ENCODE data around the gene SRXN1.

Gene SRXN1

DNA sequence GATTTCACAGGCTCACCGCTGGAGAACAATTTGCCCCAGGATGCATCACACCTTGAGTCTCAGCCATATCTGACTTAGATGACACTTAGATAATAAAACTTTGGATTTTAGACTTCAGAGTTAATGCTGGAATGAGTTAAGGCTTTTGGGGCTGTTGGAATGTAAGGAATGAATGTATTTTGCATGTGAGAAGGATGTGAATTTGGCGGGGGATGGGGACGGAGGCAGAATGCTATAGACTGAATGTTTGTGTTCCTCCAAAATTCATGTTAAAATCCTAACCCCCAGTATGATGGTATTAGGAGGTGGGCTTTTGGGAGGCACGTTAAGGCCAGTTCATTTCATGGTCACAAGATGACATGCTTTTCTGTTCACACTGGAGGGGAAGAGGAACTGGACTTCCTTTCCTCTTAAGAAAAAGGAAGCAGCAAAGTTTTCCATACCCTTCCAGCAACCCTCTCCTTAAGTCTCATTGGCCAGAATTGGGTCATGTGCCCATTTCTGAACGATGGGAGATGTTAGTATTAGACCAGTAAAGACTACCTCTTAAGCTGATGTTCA lies 5.8 kb upstream of the SRXN1 start:
- TF ChIP-seq, protein P1, sequence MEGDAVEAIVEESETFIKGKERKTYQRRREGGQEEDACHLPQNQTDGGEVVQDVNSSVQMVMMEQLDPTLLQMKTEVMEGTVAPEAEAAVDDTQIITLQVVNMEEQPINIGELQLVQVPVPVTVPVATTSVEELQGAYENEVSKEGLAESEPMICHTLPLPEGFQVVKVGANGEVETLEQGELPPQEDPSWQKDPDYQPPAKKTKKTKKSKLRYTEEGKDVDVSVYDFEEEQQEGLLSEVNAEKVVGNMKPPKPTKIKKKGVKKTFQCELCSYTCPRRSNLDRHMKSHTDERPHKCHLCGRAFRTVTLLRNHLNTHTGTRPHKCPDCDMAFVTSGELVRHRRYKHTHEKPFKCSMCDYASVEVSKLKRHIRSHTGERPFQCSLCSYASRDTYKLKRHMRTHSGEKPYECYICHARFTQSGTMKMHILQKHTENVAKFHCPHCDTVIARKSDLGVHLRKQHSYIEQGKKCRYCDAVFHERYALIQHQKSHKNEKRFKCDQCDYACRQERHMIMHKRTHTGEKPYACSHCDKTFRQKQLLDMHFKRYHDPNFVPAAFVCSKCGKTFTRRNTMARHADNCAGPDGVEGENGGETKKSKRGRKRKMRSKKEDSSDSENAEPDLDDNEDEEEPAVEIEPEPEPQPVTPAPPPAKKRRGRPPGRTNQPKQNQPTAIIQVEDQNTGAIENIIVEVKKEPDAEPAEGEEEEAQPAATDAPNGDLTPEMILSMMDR (IDR thresholded peaks at IDR 0.05): no peak

GRCh38 chr20:658202-658601 lies 5.2 kb upstream of the SRXN1 start:
- TF ChIP-seq, protein P1 (IDR thresholded peaks at IDR 0.05): no peak

DNA sequence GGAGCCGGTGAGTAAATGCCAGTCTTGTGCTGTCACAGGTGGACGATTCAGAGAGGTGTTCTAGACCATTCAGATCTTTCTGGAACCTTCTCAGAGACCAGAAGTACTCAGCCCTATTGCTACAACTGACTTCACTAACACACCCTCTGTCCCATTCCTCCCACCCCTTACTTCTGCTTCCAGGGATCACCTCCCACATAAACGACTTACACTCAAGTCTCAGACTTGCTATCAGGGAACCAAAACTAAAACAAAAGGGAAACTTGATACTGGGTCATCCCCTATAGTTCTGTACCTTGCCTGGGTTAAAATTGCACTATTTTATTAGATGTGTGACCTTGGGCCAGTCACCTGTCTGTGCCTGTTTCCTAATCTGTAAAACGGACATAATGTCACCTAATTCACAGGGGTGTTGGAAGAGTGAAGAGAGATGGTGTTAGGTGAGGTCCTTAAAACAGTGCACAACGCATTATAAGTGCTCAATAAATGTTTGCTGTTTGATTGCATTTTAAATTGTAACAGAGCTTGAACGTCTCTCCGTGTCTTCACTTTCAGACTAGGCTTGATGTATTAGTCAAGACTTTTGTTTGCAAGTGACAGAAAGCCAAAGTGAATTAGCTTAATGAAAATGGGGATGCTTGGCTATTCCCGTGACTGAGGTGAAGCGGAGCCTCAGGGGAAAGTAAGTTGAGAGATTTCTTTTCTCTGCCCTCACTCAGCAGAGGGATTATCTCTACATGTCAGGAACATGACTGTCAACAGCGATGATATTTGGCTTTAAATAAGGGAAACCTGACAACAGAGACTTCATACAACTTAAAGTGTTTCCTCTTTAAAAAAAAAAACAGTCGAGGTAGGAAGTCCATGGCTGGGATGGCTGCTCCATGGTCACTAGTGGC lies 3.0 kb upstream of the SRXN1 start:
- TF ChIP-seq, protein P1 (IDR thresholded peaks at IDR 0.05): no peak

- TF ChIP-seq, protein P1 (IDR thresholded peaks at IDR 0.05): no peak
Measured at GRCh38 chr20:654417-654750, 1.4 kb upstream of the SRXN1 start.

DNA sequence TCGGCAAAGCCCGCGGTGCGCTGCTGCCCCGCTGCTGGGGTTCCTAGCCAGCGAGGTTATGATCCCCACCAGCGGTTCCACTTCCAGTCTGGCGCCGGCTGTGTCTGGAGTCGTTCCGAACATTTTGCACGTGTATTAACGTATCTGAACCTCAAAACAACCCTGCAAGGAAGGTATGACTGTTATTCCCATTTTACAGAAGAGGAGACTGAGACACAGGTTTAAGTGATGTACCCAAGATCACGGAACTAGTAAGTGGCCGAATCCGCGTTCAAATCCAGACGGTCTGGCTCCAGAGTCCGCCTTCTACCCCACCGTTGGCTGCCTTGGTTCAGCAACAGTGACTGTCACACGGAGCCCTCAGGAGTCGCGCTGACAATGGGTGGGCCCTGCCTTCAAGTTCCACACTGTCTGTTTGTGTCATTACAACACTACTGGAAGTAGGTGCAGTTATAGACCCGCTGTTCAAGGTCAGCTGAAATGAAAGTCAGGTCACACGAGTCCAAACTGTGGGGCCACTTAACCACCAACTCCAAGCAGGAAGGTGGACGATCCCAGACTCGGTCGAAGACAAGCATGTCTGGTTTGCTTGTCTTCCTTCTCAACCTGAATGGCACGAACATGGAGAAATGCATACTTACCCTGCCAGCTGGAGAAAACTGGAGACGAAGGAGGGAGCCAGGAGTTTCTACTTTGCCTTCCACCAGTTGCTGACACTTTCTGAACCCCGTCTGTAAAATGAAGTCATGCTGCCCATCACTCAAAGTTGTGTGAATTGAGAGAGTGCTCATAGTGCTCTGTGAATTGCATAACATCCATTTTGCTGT lies 803 bp upstream of the SRXN1 start:
- TF ChIP-seq, protein P1 (IDR thresholded peaks at IDR 0.05): no peak

- TF ChIP-seq, protein P1 (IDR thresholded peaks at IDR 0.05): no peak
Measured at GRCh38 chr20:652615-653109, 338 bp downstream of the SRXN1 start.
